K562 (cell line): ENCODE results near the gene PPIL1. TPM values are rescaled to one million over a fixed set of nuclear protein-coding genes. Genes with fewer than 3 reads are reported as not detected.
A peak's percentile ranks its signal among the peaks of the same experiment; 100 is the strongest.

Experiments
- CREB3L1 ChIP-seq: fragments of 450-650 bp; IDR thresholded peaks from 2 replicates; pipeline ENCODE4 v1.6.1; 2014; ENCODE audit warnings: low read depth, mild to moderate bottlenecking, moderate library complexity, borderline replicate concordance
- DMBX1 ChIP-seq: fragments of 250-450 bp; sonication (Bioruptor Pico); IDR thresholded peaks from 2 replicates; pipeline ENCODE4 v1.8.0; 2022; ENCODE audit warnings: inconsistent platforms, mild to moderate bottlenecking, moderate library complexity, borderline replicate concordance
- FOXA1 ChIP-seq: fragments of 450-650 bp; IDR thresholded peaks from 2 replicates; pipeline ENCODE4 v1.6.1; 2016; ENCODE audit warnings: mild to moderate bottlenecking, borderline replicate concordance
- HDAC1 ChIP-seq, 2 experiments: fragments of 450-650 bp; IDR thresholded peaks; 2 replicates each; pipeline ENCODE4 v1.6.1; 2016 to 2017; ENCODE audit warnings: inconsistent platforms in 1 of 2, mild to moderate bottlenecking in 1 of 2, moderate library complexity in 1 of 2
- HEY1 ChIP-seq: fragments of 250-450 bp; sonication (Bioruptor Pico); IDR thresholded peaks from 2 replicates; pipeline ENCODE4 v1.5.0; 2020; ENCODE audit warnings: mild to moderate bottlenecking, moderate library complexity, borderline replicate concordance
- HMGXB4 ChIP-seq: sonication (generic); formaldehyde crosslinking; IDR thresholded peaks from 2 replicates; pipeline ENCODE4 v1.8.1; 2023; ENCODE audit warnings: mild to moderate bottlenecking, missing genetic modification reagents
- KDM1A ChIP-seq, 2 experiments: fragments of 450-650 bp; IDR thresholded peaks; 2 replicates each; pipeline ENCODE4 v1.6.1; 2016; ENCODE audit warnings: mild to moderate bottlenecking in 2 of 2
- KDM2B ChIP-seq: fragments of 250-450 bp; sonication (Bioruptor Pico); IDR thresholded peaks from 2 replicates; pipeline ENCODE4 v1.8.0; 2021; ENCODE audit warnings: mild to moderate bottlenecking, moderate library complexity
- PHF8 ChIP-seq: fragments of 200-600 bp; sonication (generic); IDR thresholded peaks from 2 replicates; pipeline ENCODE4 v1.6.1; 2012; ENCODE audit warnings: mixed run types, mild to moderate bottlenecking, inconsistent platforms, low read length, moderate library complexity, borderline replicate concordance
- POLR3G ChIP-seq: IDR thresholded peaks from 2 replicates; pipeline ENCODE4 v1.6.1; 2011; ENCODE audit not compliant: insufficient read length, insufficient replicate concordance; ENCODE audit errors: extremely low read depth
- PTBP1 ChIP-seq: fragments of 200-400 bp; formaldehyde crosslinking; IDR thresholded peaks from 2 replicates; pipeline ENCODE4 v1.6.1; 2017; ENCODE audit warnings: low read depth, low read length
- SLC30A9 ChIP-seq: fragments of 250-450 bp; sonication (Bioruptor Pico); IDR thresholded peaks from 2 replicates; pipeline ENCODE4 v1.8.0; 2022; ENCODE audit warnings: mild to moderate bottlenecking, moderate library complexity
- TAF1 ChIP-seq: IDR thresholded peaks from 2 replicates; pipeline ENCODE4 v1.6.1; 2011; ENCODE audit warnings: mild to moderate bottlenecking, low read length, moderate library complexity; ENCODE audit not compliant: insufficient read depth, control insufficient read depth, severe bottlenecking; ENCODE audit errors: extremely low read depth
- XRCC5 ChIP-seq: fragments of 200-400 bp; formaldehyde crosslinking; IDR thresholded peaks from 2 replicates; pipeline ENCODE4 v1.6.1; 2017; ENCODE audit warnings: low read depth, mild to moderate bottlenecking, low read length
- ZBTB5 ChIP-seq: fragments of 450-650 bp; IDR thresholded peaks from 2 replicates; pipeline ENCODE4 v1.6.1; 2017; ENCODE audit warnings: antibody characterized with exemption
- ZNF507 ChIP-seq: conservative IDR thresholded peaks from 2 replicates; pipeline ENCODE4 v1.6.1; 2017; ENCODE audit warnings: missing genetic modification characterization, missing compliant biosample characterization
- ZNF592 ChIP-seq: fragments of 450-650 bp; IDR thresholded peaks from 2 replicates; pipeline ENCODE4 v1.6.1; 2017; ENCODE audit warnings: antibody characterized with exemption, mild to moderate bottlenecking
- ZNF695 ChIP-seq: fragments of 450-650 bp; formaldehyde crosslinking; IDR thresholded peaks from 2 replicates; pipeline ENCODE4 v1.4.0; 2020; ENCODE audit warnings: mild to moderate bottlenecking, moderate library complexity
- polyA plus RNA-seq, 8 experiments: library from polyadenylated mRNA; depleted of rRNA in 4 of 8; stranded (reverse) in 5 of 8; unstranded in 3 of 8; fragments of >200 nt; fragmentation: Nextera tagmentation in 2 of 8; fragmentation: Illumina TruSeq in 1 of 8; extraction: Ambion mirVana in 2 of 8; extraction: Trizol in 1 of 8; gene quantifications; 2 replicates each; pipeline versions ENCODE4 v1.2.1 to v1.2.3, GENCODE V29; 2011 to 2014; ENCODE audit warnings: inconsistent platforms in 1 of 8, missing spikeins in 1 of 8
- total RNA-seq, 7 experiments: library from RNA; depleted of rRNA in 6 of 7; stranded (reverse); fragments of >200 nt in 6 of 7; fragmentation: Illumina TruSeq in 2 of 7; extraction: Trizol in 2 of 7; gene quantifications; 2 replicates each; pipeline versions ENCODE4 v1.2.1 to v1.2.3, GENCODE V29; 2011 to 2021; ENCODE audit warnings: low replicate concordance in 1 of 7

PPIL1 gene
- total and polyA plus RNA-seq, 9 of the 15 experiments (the other 6 are each of a cell fraction or from before 2014, with no cell fraction given) = 65.8 to 205 (median 130) TPM

GRCh38 chr6:36848658-36849441 is 25.8 kb downstream of the PPIL1 start (continued):
- TF ChIP-seq FOXA1 (no peak), HEY1 (CRISPR knock-in tag) (no peak), ZBTB5 (no peak), POLR3G (no peak), HDAC1 (IDR thresholded peaks at IDR 0.05) (peak in 1 of 2 experiments; percentile 98; a peak in 3 of 4 replicates), PHF8 (no peak), XRCC5 (peak; percentile 60), DMBX1 (0 out of 2 replicates have a peak, but pooled peaks have one; percentile 41), KDM1A (IDR thresholded peaks at IDR 0.05) (peak; percentile 71 to 85; a peak in 3 of 4 replicates), SLC30A9 (no peak), CREB3L1 (no peak), HMGXB4 (CRISPR knock-in tag) (0 out of 2 replicates have a peak, but pooled peaks have one; percentile 34), PTBP1 (no peak), KDM2B (0 out of 2 replicates have a peak, but pooled peaks have one; percentile 33), ZNF507 (tag) (no peak), TAF1 (no peak), ZNF592 (peak; percentile 60; the same call in 1 of the 2 replicates), ZNF695 (CRISPR knock-in tag) (no peak)
